ENCODE results near the gene ERCC2.

GRCh38 chr19:45344621-45345505 lies 25.5 kb downstream of the ERCC2 start:
- TF ChIP-seq POLR2A (IDR thresholded peaks at IDR 0.05) (no peak), CTCF (IDR thresholded peaks at IDR 0.05) (no peak)

Data from thyroid gland (tissue), 4 donors.